Measurements from ENCODE around the gene CDK12.

DNA sequence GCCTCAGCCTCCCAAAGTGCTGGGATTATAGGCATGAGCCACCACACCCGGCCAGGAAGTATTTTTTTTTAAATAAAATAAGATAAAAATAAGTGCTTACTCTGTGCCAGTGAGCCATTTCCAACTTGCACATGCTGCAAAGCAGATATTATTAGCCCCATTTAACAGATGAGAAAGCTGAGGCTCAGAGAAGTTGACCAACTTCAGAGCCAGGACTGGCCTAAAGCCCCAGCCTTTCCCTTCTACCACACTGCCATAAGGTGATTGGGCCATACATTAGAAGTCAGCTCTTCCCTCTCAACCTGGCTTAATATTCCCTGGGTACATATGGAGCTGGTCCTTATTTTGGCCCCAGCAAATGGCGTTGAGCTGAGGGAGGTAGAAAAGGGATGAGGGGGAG, 121.4 kb downstream of the CDK12 start:
- TF ChIP-seq, protein P1, sequence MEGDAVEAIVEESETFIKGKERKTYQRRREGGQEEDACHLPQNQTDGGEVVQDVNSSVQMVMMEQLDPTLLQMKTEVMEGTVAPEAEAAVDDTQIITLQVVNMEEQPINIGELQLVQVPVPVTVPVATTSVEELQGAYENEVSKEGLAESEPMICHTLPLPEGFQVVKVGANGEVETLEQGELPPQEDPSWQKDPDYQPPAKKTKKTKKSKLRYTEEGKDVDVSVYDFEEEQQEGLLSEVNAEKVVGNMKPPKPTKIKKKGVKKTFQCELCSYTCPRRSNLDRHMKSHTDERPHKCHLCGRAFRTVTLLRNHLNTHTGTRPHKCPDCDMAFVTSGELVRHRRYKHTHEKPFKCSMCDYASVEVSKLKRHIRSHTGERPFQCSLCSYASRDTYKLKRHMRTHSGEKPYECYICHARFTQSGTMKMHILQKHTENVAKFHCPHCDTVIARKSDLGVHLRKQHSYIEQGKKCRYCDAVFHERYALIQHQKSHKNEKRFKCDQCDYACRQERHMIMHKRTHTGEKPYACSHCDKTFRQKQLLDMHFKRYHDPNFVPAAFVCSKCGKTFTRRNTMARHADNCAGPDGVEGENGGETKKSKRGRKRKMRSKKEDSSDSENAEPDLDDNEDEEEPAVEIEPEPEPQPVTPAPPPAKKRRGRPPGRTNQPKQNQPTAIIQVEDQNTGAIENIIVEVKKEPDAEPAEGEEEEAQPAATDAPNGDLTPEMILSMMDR (IDR thresholded peaks at IDR 0.05), result no peak
- TF ChIP-seq POLR2A (IDR thresholded peaks at IDR 0.05), result no peak
